HG02973 (cell line): ENCODE measurements around the gene CD27.

Experiments used
- ATAC-seq: cut with Tn5 transposase; IDR thresholded peaks from one replicate; pipeline ENCODE4 v1.9.1; 2021; ENCODE audit warnings: moderate library complexity; ENCODE audit not compliant: unreplicated experiment

The CD27 gene

DNA sequence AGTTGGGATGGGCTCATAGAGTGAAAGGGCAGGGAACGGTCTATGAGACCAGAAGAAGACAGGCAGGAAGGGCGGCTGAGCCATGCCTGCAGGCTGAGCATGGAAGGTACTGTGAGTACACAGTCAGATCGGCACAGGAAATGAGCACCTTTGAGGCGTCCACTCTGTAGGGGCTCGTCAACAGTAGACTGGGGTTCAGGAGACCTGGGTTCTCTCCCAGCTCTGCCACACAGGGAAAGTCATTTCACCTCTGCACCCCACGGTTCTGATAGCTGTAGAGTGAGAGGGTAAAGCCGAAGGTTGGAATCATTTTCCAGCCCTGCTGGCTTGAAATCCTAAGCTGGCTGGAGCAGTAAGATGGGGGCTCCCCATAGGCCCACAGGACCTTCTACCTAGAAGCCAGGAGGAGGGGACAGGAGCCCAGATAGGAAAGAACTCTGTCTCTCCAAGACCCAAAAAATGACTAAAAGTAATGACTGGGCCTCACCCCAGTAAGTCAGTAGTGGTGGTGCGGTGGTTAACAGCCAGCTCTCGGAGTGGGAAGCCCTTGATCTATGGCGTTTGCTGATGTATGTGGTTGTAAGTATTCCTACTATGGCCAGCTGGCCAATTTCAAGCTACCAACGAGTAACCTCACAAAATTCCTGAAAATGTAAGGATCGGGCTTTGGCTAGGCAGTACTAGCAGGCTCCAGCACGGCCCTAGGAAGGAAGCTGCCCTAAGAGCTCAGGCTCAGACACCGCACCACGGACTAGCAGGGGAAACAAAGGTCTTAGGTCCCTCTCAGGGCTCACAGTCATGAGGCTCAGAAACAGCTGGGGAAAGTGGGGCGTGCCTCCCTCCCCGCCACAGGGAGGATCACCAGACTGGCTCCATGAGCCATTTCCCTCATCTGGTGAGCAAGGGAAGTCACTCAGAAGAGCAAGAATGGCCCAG, 10.3 kb upstream of the CD27 start:
- no peak for ATAC-seq

DNA sequence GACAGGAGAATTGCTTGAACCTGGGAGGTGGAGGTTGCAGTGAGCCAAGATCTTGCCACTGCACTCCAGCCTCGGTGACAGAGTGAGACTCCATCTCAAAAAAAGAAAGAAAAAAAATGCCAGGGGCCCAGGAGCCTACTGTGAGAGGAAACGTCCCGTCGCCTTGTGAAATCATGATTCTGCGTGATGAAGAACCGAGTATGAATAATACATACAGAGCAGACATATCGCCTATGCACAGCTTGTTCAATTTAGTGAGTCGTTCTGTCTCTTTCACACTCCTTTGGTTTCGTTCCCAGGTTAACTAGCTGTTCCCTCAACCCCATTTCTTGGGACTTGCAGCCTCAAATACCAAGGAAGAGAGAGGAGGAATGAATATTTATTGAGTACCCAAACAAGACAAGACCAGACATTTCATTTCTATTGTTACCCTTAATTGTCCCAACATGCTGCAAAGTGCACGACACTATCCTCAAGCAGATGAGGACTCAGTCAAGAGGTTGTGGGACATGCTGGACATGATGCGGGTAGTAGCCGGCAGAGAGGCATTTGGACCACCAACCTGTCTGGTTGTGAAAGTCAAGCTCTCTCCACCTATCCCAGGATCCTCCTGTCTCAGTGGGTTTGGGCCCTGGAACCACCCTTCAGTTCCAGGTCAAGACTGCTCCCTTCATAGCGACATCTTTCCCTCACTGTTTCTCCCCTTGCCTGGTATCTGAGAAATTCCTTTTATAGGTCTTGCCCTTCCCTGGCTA, 8.6 kb upstream of the CD27 start:
- ATAC-seq: no peak

DNA sequence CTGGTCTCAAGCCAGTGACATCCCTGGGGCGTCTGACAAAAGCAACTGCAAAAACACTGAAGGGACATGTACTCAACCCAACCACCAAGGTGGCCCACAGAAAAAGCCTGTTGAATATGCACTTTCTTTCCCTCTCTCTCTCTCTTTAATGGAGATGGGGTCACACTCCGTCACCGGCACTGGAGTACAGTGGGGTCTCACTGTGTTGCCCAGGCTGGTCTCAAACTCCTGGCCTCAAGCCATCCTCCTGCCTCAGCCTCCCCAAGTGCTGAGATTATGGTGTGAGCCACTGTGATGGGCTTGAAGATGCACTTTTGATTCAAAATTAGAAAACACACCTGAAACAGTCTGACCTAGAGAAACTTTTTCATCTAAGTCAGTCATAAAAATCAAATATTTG, 7.2 kb upstream of the CD27 start:
- ATAC-seq: no peak

DNA sequence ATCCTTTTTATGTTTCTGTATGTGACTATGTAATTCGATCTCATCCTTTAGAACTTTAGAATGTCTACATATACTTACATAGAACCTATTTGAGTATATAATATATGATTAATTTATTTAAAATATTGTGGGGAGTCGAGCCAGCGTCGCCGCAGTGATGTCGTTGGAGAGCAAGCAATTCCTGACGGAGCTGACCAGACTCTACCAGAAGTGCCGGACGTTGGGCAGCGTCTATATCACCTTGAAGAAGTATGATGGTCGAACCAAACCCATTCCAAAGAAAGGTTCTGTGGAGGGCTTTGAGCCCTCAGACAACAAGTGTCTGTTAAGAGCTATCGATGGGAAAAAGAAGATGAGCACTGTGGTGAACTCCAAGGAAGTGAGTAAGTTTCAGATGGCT, 6.4 kb upstream of the CD27 start:
- no peak for ATAC-seq

DNA sequence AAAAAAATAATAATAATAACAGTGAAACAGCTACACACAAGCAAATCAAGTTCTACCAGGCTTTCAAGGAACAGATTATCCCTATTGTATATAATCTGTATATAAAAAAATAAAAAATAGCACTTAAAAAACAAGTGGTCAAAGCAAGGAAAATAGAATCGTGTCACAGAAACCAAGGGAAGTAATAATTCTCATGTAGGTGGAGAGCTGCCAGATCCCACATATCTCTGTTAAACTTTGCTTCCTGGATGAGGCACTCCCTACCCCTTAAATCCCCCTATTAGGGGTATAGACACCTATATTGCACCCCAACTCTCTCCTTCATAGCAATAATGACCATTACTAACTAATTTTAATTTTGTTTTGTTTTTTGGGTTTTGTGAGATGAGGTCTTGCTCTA, 4.4 kb upstream of the CD27 start:
- ATAC-seq: no peak

DNA sequence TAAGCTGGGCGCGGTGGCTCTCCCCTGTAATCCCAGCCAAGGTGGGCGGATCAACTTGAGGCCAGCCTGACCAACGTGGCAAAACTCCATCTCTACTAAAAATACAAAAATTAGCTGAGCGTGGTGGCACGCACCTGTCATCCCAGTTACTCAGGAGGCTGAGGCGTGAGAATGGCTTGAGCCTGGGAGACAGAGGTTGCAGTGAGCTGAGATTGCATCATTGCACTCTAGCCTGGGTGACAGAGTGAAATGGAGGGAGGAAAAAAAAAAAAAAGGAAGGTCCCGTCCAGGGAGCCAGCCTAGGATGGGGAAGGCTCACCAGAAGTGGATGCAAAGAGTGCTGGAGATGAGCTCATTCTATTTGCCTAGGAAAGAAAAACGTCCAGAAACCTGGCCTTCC, 1.9 kb upstream of the CD27 start:
- no peak for ATAC-seq

DNA sequence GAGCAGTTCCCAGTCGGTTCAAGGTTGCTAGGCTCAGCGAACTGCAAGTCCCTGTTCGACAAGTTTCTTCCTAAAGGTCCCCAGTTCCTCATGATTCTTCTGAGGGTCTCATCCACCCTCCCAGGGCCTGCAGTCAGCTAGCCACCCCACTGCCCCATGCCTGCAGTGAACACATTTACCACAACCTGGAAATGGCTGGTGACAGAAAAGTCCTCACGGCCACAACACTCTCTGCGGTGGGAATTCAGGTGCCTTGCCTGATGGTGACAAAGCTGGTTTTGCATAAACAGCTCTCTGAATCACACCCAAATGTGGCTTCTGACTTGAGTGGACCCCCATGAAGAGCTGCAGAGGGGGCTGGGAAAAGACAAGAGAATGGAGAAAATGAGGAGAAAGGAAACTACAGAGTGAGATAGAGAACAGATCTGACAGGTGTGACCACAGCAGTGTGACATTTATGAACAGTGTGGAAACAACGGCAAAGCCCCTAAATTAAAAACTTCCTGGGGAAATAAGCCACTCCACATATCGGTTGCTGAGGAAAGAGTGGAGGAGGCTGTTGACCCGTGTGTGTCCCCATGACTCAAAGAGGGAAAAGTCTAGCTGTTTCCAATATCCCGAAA, 1.3 kb upstream of the CD27 start:
- ATAC-seq: no peak

DNA sequence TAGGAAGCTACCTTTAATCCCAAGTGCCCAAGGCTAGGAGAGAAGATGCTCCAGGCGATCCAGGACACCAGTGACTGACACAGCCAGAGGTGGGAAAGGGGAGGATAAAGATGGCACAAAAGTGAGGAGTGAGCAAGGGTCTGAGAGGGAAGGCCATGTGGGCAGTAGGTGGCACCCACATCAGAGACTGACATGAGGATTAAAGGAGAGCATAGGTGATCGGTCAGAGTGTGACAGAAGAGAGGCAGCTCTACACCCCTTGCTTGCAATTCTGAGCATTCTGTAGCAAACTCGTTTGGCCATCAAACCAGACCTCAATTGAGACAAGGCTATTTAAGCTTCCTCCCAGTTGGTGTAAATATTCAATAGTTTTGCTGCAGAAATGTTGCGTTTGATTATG, 724 bp upstream of the CD27 start:
- no peak for ATAC-seq

DNA sequence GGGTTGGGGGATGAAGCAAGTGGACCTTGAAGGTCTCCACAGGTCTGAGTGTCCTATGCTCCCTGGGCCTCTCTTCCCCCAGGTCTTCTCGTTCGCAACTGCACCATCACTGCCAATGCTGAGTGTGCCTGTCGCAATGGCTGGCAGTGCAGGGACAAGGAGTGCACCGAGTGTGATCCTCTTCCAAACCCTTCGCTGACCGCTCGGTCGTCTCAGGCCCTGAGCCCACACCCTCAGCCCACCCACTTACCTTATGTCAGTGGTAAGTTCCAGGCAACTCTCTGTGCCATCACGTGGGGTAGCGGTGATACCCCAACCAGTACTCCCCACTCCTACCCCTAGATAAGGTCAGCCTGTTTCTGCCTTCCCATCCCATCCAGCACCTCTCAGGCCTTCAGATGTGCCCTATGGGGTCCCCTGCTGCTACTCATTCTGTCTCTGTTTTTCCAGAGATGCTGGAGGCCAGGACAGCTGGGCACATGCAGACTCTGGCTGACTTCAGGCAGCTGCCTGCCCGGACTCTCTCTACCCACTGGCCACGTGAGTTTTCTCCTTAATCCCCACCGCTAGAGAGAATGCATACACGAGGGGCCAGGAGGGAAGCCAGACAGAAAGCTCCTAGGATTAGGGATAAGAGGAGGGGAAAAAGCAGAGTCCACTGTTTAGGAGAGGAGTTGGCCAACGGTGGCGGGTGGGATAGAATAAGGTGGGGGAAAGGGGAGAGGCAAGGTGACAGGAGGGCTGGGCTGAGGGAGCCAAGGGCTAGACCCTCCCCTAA, 5.5 kb downstream of the CD27 start:
- no peak for ATAC-seq

DNA sequence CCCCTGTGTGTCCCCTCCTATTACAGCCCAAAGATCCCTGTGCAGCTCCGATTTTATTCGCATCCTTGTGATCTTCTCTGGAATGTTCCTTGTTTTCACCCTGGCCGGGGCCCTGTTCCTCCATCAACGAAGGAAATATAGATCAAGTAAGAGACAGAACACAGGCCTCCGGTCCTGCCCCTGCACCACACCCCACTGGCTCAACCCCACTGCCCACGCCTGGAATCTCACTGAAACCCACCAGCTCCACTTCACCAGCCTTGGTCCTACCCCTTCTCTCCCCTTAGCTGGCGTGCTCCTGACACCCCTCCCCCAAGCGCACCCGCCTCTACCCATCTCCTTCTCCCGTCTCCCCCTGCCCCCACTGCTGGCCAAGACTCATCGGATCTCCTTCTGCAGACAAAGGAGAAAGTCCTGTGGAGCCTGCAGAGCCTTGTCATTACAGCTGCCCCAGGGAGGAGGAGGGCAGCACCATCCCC, 6.2 kb downstream of the CD27 start:
- no peak for ATAC-seq

DNA sequence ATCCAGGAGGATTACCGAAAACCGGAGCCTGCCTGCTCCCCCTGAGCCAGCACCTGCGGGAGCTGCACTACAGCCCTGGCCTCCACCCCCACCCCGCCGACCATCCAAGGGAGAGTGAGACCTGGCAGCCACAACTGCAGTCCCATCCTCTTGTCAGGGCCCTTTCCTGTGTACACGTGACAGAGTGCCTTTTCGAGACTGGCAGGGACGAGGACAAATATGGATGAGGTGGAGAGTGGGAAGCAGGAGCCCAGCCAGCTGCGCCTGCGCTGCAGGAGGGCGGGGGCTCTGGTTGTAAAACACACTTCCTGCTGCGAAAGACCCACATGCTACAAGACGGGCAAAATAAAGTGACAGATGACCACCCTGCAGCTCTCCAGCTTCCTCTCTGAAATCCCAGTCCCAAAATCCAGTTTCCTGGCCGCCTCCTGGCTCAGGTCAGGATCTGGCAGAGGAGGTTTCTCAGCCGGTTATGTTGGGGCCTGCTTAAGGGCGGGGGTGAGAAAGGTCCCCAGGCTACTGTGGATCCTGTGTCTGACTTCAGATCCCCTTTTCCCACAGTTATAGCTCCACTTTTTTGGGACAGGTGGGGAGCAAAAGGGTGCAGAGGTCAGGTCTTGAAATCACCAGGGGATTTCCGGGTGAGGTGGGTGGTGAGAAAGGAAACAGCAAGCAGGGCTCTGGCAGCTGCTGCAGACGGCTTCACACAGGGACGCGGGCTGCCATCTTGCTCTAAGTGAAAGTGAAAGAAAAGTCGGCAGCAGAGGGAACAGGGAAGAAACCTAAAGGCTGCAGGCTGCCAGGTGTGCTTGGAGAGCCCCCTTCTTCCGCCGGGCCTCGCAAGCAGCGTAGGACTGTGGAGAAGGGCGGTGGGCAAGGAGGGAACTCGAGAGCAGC, 6.8 kb downstream of the CD27 start, which contains the start of gene TAPBPL:
TAPBPL (plus strand) TSS at position 695 of the 897 bp plus-strand sequence. CDS start 207 bp downstream, outside the sequence.
- ATAC-seq: peak; percentile 61

DNA sequence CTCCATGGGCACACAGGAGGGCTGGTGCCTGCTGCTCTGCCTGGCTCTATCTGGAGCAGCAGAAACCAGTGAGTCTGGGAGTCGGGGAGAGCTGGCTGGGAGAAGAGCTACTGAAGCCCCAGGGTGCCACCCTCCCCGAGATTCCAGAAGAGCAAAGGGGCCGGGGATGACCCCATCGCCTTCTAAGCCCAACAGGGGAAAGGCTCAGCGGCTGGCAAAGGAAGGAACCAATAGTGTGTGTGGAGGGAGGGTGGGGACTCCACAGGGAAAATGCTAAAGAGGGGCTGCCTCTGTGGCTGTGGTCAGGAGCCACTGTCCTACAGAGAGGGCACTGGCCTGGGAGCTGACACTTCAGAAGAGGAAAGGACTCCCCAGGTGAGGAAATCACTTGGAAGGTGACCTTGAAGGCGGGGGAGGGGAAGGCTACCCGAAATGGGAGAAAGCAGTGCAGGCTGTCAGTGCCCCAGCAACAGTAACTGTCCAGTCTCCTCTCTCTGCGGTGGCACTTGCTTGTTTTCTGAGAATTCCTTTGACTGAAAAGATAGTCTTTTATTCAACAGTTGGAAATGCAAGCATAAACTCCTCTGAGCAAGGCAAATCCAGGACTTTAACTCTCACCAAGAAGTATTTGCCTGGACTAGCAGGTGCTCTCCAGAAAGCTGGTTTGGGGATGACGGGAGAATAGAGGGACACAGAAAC, 7.6 kb downstream of the CD27 start:
- ATAC-seq: peak; percentile 1

DNA sequence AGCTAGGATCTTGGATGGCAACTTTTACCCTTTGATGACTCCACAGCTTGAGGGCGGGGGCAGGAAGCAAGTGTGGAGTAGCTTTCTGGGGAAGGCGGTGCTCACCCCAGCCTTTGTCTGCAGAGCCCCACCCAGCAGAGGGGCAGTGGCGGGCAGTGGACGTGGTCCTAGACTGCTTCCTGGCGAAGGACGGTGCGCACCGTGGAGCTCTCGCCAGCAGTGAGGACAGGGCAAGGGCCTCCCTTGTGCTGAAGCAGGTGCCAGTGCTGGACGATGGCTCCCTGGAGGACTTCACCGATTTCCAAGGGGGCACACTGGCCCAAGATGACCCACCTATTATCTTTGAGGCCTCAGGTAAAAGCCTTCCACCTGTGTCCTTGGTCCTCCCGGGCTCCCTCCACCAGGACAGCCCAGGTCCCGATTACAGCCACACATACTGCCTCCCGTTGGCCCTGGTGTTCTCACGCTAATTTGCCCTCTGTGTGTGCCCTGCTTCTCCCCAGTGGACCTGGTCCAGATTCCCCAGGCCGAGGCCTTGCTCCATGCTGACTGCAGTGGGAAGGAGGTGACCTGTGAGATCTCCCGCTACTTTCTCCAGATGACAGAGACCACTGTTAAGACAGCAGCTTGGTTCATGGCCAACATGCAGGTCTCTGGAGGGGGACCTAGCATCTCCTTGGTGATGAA, 8.3 kb downstream of the CD27 start:
- no peak for ATAC-seq

DNA sequence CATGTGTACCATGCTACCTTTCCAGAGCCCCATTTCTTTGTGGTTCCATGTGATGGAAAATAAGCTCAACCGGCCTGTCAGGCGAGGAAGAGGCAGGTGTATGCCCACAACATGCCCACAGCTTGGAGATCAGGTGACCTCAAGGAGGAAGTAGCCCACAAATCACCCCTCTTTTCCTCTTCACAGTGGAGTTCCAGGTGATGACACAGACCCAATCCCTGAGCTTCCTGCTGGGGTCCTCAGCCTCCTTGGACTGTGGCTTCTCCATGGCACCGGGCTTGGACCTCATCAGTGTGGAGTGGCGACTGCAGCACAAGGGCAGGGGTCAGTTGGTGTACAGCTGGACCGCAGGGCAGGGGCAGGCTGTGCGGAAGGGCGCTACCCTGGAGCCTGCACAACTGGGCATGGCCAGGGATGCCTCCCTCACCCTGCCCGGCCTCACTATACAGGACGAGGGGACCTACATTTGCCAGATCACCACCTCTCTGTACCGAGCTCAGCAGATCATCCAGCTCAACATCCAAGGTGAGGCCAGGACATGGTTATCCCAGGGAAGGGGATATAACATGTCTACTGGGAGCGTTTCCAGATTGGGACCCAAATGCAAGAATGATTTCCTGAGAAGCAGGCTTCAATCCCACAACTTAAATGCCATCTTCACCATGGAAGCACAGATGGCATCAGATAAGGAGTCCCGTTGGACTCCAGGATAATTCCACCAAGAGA, 12.6 kb downstream of the CD27 start:
- ATAC-seq: no peak

DNA sequence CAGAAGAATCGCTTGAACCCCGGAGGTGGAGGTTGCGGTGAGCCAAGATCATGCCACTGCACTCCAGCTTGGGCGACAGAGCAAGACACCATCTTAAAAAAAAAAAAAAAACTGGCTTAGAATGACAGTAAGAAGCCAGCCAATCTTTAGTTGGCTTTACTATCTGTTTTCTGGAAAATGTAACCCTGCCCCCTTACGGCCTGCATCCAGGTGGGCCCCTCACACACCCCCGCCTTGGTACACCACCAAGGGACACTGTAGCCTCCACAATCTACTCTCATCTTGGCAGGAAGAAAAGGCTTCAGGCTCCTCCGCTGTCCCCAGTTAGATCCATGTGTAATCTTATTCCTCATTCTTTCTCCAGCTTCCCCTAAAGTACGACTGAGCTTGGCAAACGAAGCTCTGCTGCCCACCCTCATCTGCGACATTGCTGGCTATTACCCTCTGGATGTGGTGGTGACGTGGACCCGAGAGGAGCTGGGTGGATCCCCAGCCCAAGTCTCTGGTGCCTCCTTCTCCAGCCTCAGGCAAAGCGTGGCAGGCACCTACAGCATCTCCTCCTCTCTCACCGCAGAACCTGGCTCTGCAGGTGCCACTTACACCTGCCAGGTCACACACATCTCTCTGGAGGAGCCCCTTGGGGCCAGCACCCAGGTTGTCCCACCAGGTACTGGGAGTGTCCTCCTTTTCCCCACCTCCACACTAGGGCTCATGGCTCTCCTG, 13.7 kb downstream of the CD27 start:
- ATAC-seq: no peak

DNA sequence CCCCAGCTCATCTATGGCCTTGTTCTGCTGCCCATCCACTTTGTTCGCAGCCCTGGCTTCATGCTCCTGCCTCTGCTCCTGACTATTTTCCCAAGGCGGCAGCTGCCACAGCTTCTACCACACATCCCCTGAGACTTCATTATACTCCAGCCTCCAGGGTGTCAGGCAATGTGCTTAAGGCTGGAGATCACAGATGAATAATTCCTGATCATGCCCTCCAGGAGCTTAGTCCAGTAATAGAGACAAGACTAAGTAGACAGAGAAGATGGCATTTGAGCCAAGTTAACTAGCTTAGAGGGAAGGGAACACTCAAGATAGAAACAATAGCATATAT, 14.2 kb downstream of the CD27 start:
- ATAC-seq: no peak

DNA sequence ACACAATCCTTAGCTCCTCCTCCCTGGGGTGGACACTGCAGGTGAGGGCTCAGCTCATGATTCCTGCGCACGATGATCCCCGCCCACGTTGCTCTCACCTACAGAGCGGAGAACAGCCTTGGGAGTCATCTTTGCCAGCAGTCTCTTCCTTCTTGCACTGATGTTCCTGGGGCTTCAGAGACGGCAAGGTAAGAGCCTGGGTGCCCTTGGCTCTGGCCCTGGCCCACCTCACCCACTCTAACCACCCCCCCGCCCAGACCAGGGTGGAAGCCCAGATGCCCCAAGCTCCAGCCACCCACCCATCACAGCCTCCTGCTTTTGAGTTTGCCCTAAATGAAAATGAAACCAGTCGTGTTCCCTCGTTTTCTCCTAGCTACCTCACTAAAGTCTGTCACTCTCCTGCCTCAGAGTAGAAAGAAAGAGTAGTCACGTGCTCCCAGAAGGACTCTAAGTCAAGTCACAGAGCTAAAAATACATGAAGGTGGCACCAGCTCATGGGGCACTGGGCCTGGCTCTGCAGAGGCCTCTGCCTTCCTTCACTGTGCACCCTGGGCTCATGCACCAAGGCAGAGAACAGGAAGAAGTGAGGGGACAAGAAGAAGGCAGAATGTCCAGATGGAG, 16.1 kb downstream of the CD27 start:
- ATAC-seq: no peak
